SK-N-MC (cell line): ENCODE data around the gene ABL1.

ENCODE experiments used
- DNase-seq: peaks from one replicate; pipeline ENCODE4 v3.0.0-alpha.2; 2011; ENCODE audit warnings: low read depth, low spot score
- H3K27ac ChIP-seq: fragments of 200-600 bp; sonication (generic); 2 replicates; pipeline ENCODE4 v1.5.1; 2016; ENCODE audit warnings: mixed run types
- H3K36me3 ChIP-seq: fragments of 200-600 bp; sonication (generic); 2 replicates; pipeline ENCODE4 v1.6.1; 2017; ENCODE audit warnings: antibody characterized with exemption, low read length, mixed read lengths; ENCODE audit not compliant: insufficient read depth
- H3K4me3 ChIP-seq: fragments of 200-600 bp; sonication (generic); 2 replicates; pipeline ENCODE4 v1.5.1; 2016
- H3K9ac ChIP-seq: fragments of 200-600 bp; sonication (generic); 2 replicates; pipeline ENCODE4 v1.8.0; 2017; ENCODE audit warnings: mixed run types, mixed read lengths; ENCODE audit not compliant: insufficient read length
- H3K9me3 ChIP-seq: fragments of 200-600 bp; sonication (generic); 2 replicates; pipeline ENCODE4 v1.6.1; 2017; ENCODE audit warnings: low read depth, mild to moderate bottlenecking, antibody characterized with exemption, low read length, moderate library complexity, mixed read lengths
- EZH2 ChIP-seq: fragments of 200-600 bp; sonication (generic); IDR thresholded peaks from one replicate; pipeline ENCODE4 v1.6.1; 2017; ENCODE audit warnings: antibody characterized with exemption
- FOXP2 ChIP-seq: optimal IDR thresholded peaks from 2 replicates; pipeline ENCODE3; 2011; ENCODE audit warnings: mild to moderate bottlenecking, moderate library complexity; ENCODE audit not compliant: insufficient read depth; ENCODE audit errors: extremely low read length, control extremely low read depth
- POLR2AphosphoS5 ChIP-seq: IDR thresholded peaks from 2 replicates; pipeline ENCODE4 v1.6.1; 2012; ENCODE audit warnings: mild to moderate bottlenecking, low read depth, low read length, borderline replicate concordance

ABL1 gene

DNA sequence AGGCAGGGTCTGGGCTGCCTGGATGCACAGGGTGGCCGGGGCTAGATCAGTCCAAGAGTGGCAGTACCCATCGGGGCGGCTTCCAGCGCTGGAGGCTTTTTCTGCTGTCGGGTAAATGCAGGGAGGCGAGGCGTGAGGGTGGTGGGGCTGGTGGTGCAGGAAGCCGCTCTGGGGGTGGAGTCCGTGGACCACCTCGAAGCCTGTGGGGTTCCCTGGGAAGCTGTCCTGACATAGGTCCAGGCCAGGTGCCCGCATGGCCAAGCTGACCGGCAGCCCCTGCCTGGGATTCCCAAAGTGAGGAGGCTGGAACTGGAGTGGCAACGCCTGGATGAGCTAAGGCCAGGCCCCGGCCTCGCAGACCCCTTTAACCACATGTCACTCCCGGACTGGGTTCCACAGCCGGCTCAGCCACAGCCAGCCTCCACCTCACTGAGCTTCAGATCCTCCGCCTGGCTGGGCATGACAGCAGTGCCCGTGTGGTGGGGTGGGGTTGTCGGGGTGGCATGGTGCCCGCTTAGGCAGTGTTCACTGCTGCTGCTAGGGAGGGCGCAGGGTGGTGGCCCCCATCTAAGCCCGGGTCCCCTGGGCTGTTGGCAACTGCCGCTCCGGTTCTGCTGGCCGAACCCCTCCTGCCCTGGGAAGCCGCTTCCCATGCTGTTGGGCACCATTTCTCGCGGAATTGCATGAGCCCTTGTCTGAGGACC, 62.9 kb downstream of the ABL1 start:
- Histone ChIP-seq H3K36me3 (no peaks in the 10 kb centered on the region), H3K9me3 (no peaks in the 10 kb centered on the region), H3K4me3 (no peak overlapping the region), H3K27ac (no peak overlapping the region), H3K9ac (no peak overlapping the region)
- DNase-seq: no peak
- TF ChIP-seq FOXP2 (no peak), EZH2 (no peak), POLR2AphosphoS5 (no peak)

GRCh38 chr9:130898552-130898852, 63.4 kb downstream of the ABL1 start:
- no peak overlapping the region for H3K27ac ChIP-seq
- H3K36me3 ChIP-seq: no peaks in the 10 kb centered on the region
- no peak for TF ChIP-seq FOXP2
- TF ChIP-seq POLR2AphosphoS5: no peak
- no peak for TF ChIP-seq EZH2
- H3K4me3 ChIP-seq: no peak overlapping the region
- DNase-seq: no peak
- no peaks in the 10 kb centered on the region for H3K9me3 ChIP-seq
- no peak overlapping the region for H3K9ac ChIP-seq

GRCh38 chr9:130899051-130899748, 64.1 kb downstream of the ABL1 start:
- DNase-seq: no peak

GRCh38 chr9:130900701-130901497, 65.8 kb downstream of the ABL1 start:
- Histone ChIP-seq H3K36me3 (no peaks in the 10 kb centered on the region), H3K9ac (no peak overlapping the region), H3K9me3 (no peaks in the 10 kb centered on the region), H3K27ac (no peak overlapping the region), H3K4me3 (no peak overlapping the region)
- no peak for DNase-seq
- TF ChIP-seq EZH2 (no peak), POLR2AphosphoS5 (no peak), FOXP2 (no peak)

More at GRCh38 chr9:130899051-130899748, 64.1 kb downstream of the ABL1 start:
- Histone ChIP-seq H3K4me3 (no peak overlapping the region), H3K36me3 (no peaks in the 10 kb centered on the region), H3K9me3 (no peaks in the 10 kb centered on the region), H3K27ac (no peak overlapping the region), H3K9ac (no peak overlapping the region)
- TF ChIP-seq FOXP2 (no peak), EZH2 (no peak), POLR2AphosphoS5 (no peak)

- Histone ChIP-seq H3K27ac (no peak overlapping the region), H3K9ac (no peak overlapping the region), H3K36me3 (no peaks in the 10 kb centered on the region), H3K4me3 (no peak overlapping the region), H3K9me3 (no peaks in the 10 kb centered on the region)
- no peak for DNase-seq
- TF ChIP-seq POLR2AphosphoS5 (no peak), FOXP2 (no peak), EZH2 (no peak)
Measured at GRCh38 chr9:130901498-130902203, 66.6 kb downstream of the ABL1 start.

DNA sequence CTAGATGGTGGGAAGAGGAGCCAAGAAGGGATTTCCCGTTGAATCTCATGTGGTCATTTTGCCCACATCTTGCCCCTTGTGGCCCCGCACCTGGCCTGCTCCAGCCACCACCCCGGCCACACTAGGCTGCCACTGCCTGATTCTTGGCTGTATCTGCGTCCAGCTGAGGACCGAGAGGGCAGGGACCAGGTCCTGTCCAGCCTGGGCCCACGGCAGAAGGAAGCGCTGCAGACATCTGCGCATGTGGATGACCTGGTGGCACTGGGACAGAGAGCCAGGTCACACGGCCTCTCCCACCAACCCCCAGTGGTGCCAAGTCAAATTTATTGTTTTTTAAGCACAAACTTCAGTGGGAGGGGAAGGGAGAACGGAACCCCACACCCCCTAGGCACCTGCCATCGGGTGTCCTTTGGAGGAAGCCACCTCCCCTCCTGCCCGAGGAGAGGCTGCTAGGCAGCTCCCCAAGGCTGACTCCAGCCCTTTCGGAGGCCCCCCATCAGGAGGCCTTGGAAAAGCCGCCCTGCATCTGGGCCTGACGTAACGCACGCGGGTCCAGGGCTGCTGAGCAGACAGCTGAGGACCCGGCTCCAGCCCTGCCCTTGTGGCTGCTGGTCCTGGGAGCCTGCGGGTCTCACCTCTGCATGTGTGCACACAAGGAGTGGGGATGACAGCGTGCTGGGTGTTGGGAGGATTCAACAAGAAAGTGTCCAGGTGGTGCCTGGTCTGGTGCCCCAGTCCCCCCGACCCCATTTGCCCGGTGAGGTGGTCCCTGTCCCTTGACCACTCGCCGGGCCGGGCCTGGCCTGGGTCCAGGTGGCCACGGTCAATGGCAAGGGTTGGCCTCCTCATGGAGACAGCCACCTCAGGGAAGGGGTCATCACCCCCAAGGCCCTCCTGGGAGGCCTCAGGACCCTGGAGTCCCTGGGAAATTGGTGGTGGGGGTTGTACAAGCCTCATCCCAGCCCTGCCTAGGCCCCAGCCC, 67.4 kb downstream of the ABL1 start:
- TF ChIP-seq EZH2 (no peak), FOXP2 (no peak)
- Histone ChIP-seq H3K27ac (no peak overlapping the region), H3K36me3 (no peaks in the 10 kb centered on the region), H3K4me3 (no peak overlapping the region), H3K9ac (no peak overlapping the region), H3K9me3 (no peaks in the 10 kb centered on the region)
- DNase-seq: no peak
